ENCODE measurements around the gene PHEX. TPM values are rescaled to one million over a fixed set of nuclear protein-coding genes. Genes with fewer than 3 reads are reported as not detected.

PHEX gene
- polyA plus RNA-seq, 3 donors: 0.03 TPM; not detected in 2

DNA sequence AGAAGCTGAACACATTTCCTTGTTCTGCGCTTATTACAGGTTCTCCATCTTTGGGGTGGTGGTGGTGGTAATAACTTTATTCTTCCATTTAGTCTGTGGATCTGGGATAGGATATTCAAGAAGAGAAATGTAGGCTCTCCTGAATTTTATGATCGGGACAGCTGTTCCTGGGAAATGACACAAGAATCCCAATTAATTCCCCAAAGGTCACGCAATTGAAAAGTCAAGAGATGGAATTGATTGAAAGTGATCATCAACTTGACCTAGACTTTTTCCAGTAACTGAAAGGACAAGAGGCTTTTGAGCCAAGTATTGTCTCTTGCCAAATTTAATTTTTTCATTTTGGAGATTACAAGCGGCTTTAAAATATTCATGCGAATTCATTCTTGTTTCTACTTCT lies 141.8 kb downstream of the PHEX start:
- no peaks in the 10 kb centered on the region for H3K36me3 ChIP-seq (replicated peaks in 1 of 2; ENCODE audit: control insufficient read depth in 1 of 2, insufficient read depth in 2 of 2, low read length in 2 of 2)
- TF ChIP-seq, protein P1, sequence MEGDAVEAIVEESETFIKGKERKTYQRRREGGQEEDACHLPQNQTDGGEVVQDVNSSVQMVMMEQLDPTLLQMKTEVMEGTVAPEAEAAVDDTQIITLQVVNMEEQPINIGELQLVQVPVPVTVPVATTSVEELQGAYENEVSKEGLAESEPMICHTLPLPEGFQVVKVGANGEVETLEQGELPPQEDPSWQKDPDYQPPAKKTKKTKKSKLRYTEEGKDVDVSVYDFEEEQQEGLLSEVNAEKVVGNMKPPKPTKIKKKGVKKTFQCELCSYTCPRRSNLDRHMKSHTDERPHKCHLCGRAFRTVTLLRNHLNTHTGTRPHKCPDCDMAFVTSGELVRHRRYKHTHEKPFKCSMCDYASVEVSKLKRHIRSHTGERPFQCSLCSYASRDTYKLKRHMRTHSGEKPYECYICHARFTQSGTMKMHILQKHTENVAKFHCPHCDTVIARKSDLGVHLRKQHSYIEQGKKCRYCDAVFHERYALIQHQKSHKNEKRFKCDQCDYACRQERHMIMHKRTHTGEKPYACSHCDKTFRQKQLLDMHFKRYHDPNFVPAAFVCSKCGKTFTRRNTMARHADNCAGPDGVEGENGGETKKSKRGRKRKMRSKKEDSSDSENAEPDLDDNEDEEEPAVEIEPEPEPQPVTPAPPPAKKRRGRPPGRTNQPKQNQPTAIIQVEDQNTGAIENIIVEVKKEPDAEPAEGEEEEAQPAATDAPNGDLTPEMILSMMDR (IDR thresholded peaks at IDR 0.05): no peak
- no peak overlapping the region for H3K9ac ChIP-seq (ENCODE audit: insufficient read depth, low read length, poor library complexity, severe bottlenecking)
- no peak overlapping the region for H3K4me2 ChIP-seq (replicated peaks; ENCODE audit: extremely low read depth, low read length, poor library complexity, severe bottlenecking)
- no peaks in the 10 kb centered on the region for H4K20me1 ChIP-seq (ENCODE audit: insufficient read depth, low read length)
- no CpG with 5 or more reads among the region's 5 CpGs for WGBS (ENCODE audit: insufficient coverage)
- no peaks in the 10 kb centered on the region for H3K79me2 ChIP-seq (ENCODE audit: insufficient read depth, low read length)
- Mint-ChIP-seq H3K36me3 (no peaks in the 10 kb centered on the region), H3K4me1 (no peaks in the 10 kb centered on the region), H3K4me3 (no peak overlapping the region), H3K27me3 (ENCODE audit: low read depth in 3 of 3) (peaks cover 2 to 8% (median 3%) of the 10 kb centered on the region in 3 donors), H3K9me3 (no peaks in the 10 kb centered on the region), H3K27ac (no peak overlapping the region)
- DNase-seq: no peak
- intact Hi-C loops (cut with micrococcal nuclease): no loop called here
- H2AFZ ChIP-seq (ENCODE audit: insufficient read depth, low read depth, low read length, poor library complexity, severe bottlenecking): no peak overlapping the region
- H3K27me3 ChIP-seq (ENCODE audit: control insufficient read depth in 2 of 2, insufficient read depth in 2 of 2, low read length in 2 of 2): no peaks in the 10 kb centered on the region
- no peak overlapping the region for H3K4me3 ChIP-seq (replicated peaks in 1 of 3; ENCODE audit: low read depth in 2 of 3, low read length in 3 of 3)
- H3K4me1 ChIP-seq (ENCODE audit: control insufficient read depth in 1 of 2, insufficient read depth in 2 of 2, low read length in 2 of 2): no peaks in the 10 kb centered on the region
- H3K9me3 ChIP-seq (replicated peaks in 1 of 2; ENCODE audit: control insufficient read depth in 1 of 2, insufficient read depth in 1 of 2, low read length in 2 of 2): no peaks in the 10 kb centered on the region
- H3K27ac ChIP-seq (ENCODE audit: low read depth in 1 of 2, low read length in 2 of 2): no peak overlapping the region

DNA sequence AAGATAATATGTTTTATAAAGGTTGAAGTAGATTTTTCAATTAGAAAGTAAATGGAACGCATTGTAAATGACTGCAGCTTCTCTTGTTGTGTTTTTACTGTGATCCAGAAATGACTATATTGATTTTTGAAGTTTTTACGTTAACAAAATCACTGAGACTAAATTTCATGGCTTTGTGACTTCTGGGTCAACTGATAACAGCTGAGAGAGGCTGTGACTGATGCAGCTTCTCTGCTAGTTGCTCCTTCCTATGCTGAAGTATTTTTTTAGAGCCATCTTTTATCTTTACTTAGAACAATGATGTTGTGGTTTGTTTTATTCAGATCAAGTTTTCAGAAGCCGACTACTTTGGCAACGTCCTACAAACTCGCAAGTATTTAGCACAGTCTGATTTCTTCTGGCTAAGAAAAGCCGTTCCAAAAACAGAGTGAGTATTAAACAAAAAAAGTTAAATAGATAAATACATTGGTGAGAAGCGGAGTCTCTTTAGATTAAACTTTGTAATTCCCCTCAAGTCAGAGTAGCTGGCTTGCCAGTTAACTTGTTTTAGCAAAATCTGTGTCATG lies 145.9 kb downstream of the PHEX start:
- Histone ChIP-seq H3K27ac (ENCODE audit: low read depth in 1 of 2, low read length in 2 of 2) (no peak overlapping the region), H4K20me1 (ENCODE audit: insufficient read depth, low read length) (no peaks in the 10 kb centered on the region), H3K9me3 (replicated peaks in 1 of 2; ENCODE audit: control insufficient read depth in 1 of 2, insufficient read depth in 1 of 2, low read length in 2 of 2) (peaks cover 0 to 3% of the 10 kb centered on the region in 2 donors), H3K79me2 (ENCODE audit: insufficient read depth, low read length) (no peaks in the 10 kb centered on the region), H2AFZ (ENCODE audit: insufficient read depth, low read depth, low read length, poor library complexity, severe bottlenecking) (no peak overlapping the region), H3K27me3 (ENCODE audit: control insufficient read depth in 2 of 2, insufficient read depth in 2 of 2, low read length in 2 of 2) (no peaks in the 10 kb centered on the region), H3K4me1 (ENCODE audit: control insufficient read depth in 1 of 2, insufficient read depth in 2 of 2, low read length in 2 of 2) (no peaks in the 10 kb centered on the region), H3K36me3 (replicated peaks in 1 of 2; ENCODE audit: control insufficient read depth in 1 of 2, insufficient read depth in 2 of 2, low read length in 2 of 2) (no peaks in the 10 kb centered on the region), H3K9ac (ENCODE audit: insufficient read depth, low read length, poor library complexity, severe bottlenecking) (no peak overlapping the region), H3K4me3 (replicated peaks in 1 of 3; ENCODE audit: low read depth in 2 of 3, low read length in 3 of 3) (no peak overlapping the region), H3K4me2 (replicated peaks; ENCODE audit: extremely low read depth, low read length, poor library complexity, severe bottlenecking) (no peak overlapping the region)
- intact Hi-C loops (cut with micrococcal nuclease): no loop called here
- no peaks in the 10 kb centered on the region for H3K36me3 Mint-ChIP-seq
- H3K4me3 Mint-ChIP-seq: no peak overlapping the region
- no peak overlapping the region for H3K27ac Mint-ChIP-seq
- WGBS (ENCODE audit: insufficient coverage): 80% methylated on average over 4 of the region's 7 CpGs
- H3K27me3 Mint-ChIP-seq (ENCODE audit: low read depth in 3 of 3): peaks cover 0 to 3% (median 2%) of the 10 kb centered on the region in 3 donors
- TF ChIP-seq, protein P1 (IDR thresholded peaks at IDR 0.05): no peak
- DNase-seq: no peak
- H3K4me1 Mint-ChIP-seq: no peaks in the 10 kb centered on the region
- peaks cover 0 to 3% (median 0%) of the 10 kb centered on the region in 7 donors for H3K9me3 Mint-ChIP-seq
